ENCODE measurements around the gene CHAF1B.
A peak's percentile ranks its signal among the peaks of the same experiment; 100 is the strongest.

The CHAF1B gene

GRCh38 chr21:36411301-36411700, 26.1 kb downstream of the CHAF1B start:
- no peak overlapping the region for H2AK5ac ChIP-seq (ENCODE audit: low read depth, low read length)
- no peak overlapping the region for H2BK5ac ChIP-seq (ENCODE audit: low read length)
- H3K18ac ChIP-seq (ENCODE audit: low read length) = no peak overlapping the region
- H2BK15ac ChIP-seq (ENCODE audit: low read length) = no peak overlapping the region
- H3K9me3 ChIP-seq (replicated peaks in 1 of 2; ENCODE audit: control insufficient read depth in 2 of 2, insufficient read depth in 1 of 2, low read depth in 1 of 2, low read length in 2 of 2) = no peaks in the 10 kb centered on the region
- no peak overlapping the region for H2AFZ ChIP-seq (ENCODE audit: low read length)
- no peaks in the 10 kb centered on the region for H3K79me1 ChIP-seq (ENCODE audit: low read depth, low read length)
- no peak for DNase-seq (ENCODE audit: low spot score)
- H3K9ac ChIP-seq (ENCODE audit: low read depth, low read length, poor library complexity) = no peak overlapping the region
- H2BK120ac ChIP-seq (ENCODE audit: low read depth, low read length) = no peak overlapping the region
- no peak overlapping the region for H4K91ac ChIP-seq (ENCODE audit: low read depth, low read length, poor library complexity)
- H3K4me3 ChIP-seq (ENCODE audit: low read length in 2 of 2) = no peak overlapping the region
- H3K4ac ChIP-seq (ENCODE audit: low read length) = no peak overlapping the region
- no peak overlapping the region for H2BK12ac ChIP-seq (ENCODE audit: low read length)
- no peak overlapping the region for H3K14ac ChIP-seq (ENCODE audit: low read length)
- WGBS, 2 donors (ENCODE audit: extremely low coverage in 2 of 2, insufficient read length in 2 of 2, insufficient replicate concordance in 1 of 2) = no CpG with 5 or more reads among the region's 10 CpGs
- peaks cover 37 to 93% of the 10 kb centered on the region in 2 donors for H3K36me3 ChIP-seq (replicated peaks in 1 of 2; ENCODE audit: control insufficient read depth in 2 of 2, insufficient read depth in 2 of 2, low read length in 2 of 2)
- H4K8ac ChIP-seq (ENCODE audit: low read depth, low read length) = no peak overlapping the region
- no peak overlapping the region for H3K27ac ChIP-seq (replicated peaks; ENCODE audit: low read length)
- H3K4me1 ChIP-seq (ENCODE audit: control insufficient read depth in 2 of 2, insufficient read depth in 1 of 2, low read depth in 1 of 2, low read length in 2 of 2) = no peaks in the 10 kb centered on the region
- no peak overlapping the region for H3K4me2 ChIP-seq (ENCODE audit: insufficient read depth, low read length, poor library complexity, severe bottlenecking)
- H3K27me3 ChIP-seq (ENCODE audit: control insufficient read depth in 3 of 3, insufficient read depth in 3 of 3, low read depth in 1 of 3, low read length in 3 of 3) = no peaks in the 10 kb centered on the region
- no peak overlapping the region for H3K23ac ChIP-seq (ENCODE audit: low read depth, low read length, poor library complexity)

GRCh38 chr21:36412916-36413315, 27.7 kb downstream of the CHAF1B start:
- Histone ChIP-seq H3K14ac (ENCODE audit: low read length) (no peak overlapping the region), H3K4ac (ENCODE audit: low read length) (no peak overlapping the region), H3K4me3 (ENCODE audit: low read length in 2 of 2) (no peak overlapping the region), H3K23ac (ENCODE audit: low read depth, low read length, poor library complexity) (no peak overlapping the region), H2BK5ac (ENCODE audit: low read length) (no peak overlapping the region), H2AK5ac (ENCODE audit: low read depth, low read length) (no peak overlapping the region), H3K9me3 (replicated peaks in 1 of 2; ENCODE audit: control insufficient read depth in 2 of 2, insufficient read depth in 1 of 2, low read depth in 1 of 2, low read length in 2 of 2) (no peaks in the 10 kb centered on the region), H3K27ac (replicated peaks; ENCODE audit: low read length) (no peak overlapping the region), H3K9ac (ENCODE audit: low read depth, low read length, poor library complexity) (no peak overlapping the region), H2BK12ac (ENCODE audit: low read length) (no peak overlapping the region), H3K4me1 (ENCODE audit: control insufficient read depth in 2 of 2, insufficient read depth in 1 of 2, low read depth in 1 of 2, low read length in 2 of 2) (no peaks in the 10 kb centered on the region), H4K91ac (ENCODE audit: low read depth, low read length, poor library complexity) (no peak overlapping the region), H2AFZ (ENCODE audit: low read length) (no peak overlapping the region), H2BK15ac (ENCODE audit: low read length) (no peak overlapping the region), H4K8ac (ENCODE audit: low read depth, low read length) (no peak overlapping the region), H2BK120ac (ENCODE audit: low read depth, low read length) (no peak overlapping the region), H3K18ac (ENCODE audit: low read length) (no peak overlapping the region), H3K27me3 (ENCODE audit: control insufficient read depth in 3 of 3, insufficient read depth in 3 of 3, low read depth in 1 of 3, low read length in 3 of 3) (no peaks in the 10 kb centered on the region), H3K4me2 (ENCODE audit: insufficient read depth, low read length, poor library complexity, severe bottlenecking) (no peak overlapping the region), H3K79me1 (ENCODE audit: low read depth, low read length) (no peaks in the 10 kb centered on the region), H3K36me3 (replicated peaks in 1 of 2; ENCODE audit: control insufficient read depth in 2 of 2, insufficient read depth in 2 of 2, low read length in 2 of 2) (peaks cover 37 to 97% of the 10 kb centered on the region in 2 donors)
- no CpG with 5 or more reads among the region's 11 CpGs for WGBS, 2 donors (ENCODE audit: extremely low coverage in 2 of 2, insufficient read length in 2 of 2, insufficient replicate concordance in 1 of 2)
- DNase-seq (ENCODE audit: low spot score) = no peak

- Histone ChIP-seq H2AK5ac (ENCODE audit: low read depth, low read length) (no peak overlapping the region), H3K9me3 (replicated peaks in 1 of 2; ENCODE audit: control insufficient read depth in 2 of 2, insufficient read depth in 1 of 2, low read depth in 1 of 2, low read length in 2 of 2) (no peaks in the 10 kb centered on the region), H2BK12ac (ENCODE audit: low read length) (no peak overlapping the region), H3K4me3 (ENCODE audit: low read length in 2 of 2) (no peak overlapping the region), H4K8ac (ENCODE audit: low read depth, low read length) (no peak overlapping the region), H3K4ac (ENCODE audit: low read length) (no peak overlapping the region), H3K4me1 (ENCODE audit: control insufficient read depth in 2 of 2, insufficient read depth in 1 of 2, low read depth in 1 of 2, low read length in 2 of 2) (no peaks in the 10 kb centered on the region), H2BK5ac (ENCODE audit: low read length) (no peak overlapping the region), H4K91ac (ENCODE audit: low read depth, low read length, poor library complexity) (no peak overlapping the region), H3K18ac (ENCODE audit: low read length) (no peak overlapping the region), H3K36me3 (replicated peaks in 1 of 2; ENCODE audit: control insufficient read depth in 2 of 2, insufficient read depth in 2 of 2, low read length in 2 of 2) (peaks cover 37 to 90% of the 10 kb centered on the region in 2 donors), H2BK120ac (ENCODE audit: low read depth, low read length) (no peak overlapping the region), H2BK15ac (ENCODE audit: low read length) (no peak overlapping the region), H3K23ac (ENCODE audit: low read depth, low read length, poor library complexity) (no peak overlapping the region), H3K27me3 (ENCODE audit: control insufficient read depth in 3 of 3, insufficient read depth in 3 of 3, low read depth in 1 of 3, low read length in 3 of 3) (no peaks in the 10 kb centered on the region), H3K79me1 (ENCODE audit: low read depth, low read length) (no peaks in the 10 kb centered on the region), H2AFZ (ENCODE audit: low read length) (no peak overlapping the region), H3K27ac (replicated peaks; ENCODE audit: low read length) (no peak overlapping the region), H3K4me2 (ENCODE audit: insufficient read depth, low read length, poor library complexity, severe bottlenecking) (no peak overlapping the region), H3K14ac (ENCODE audit: low read length) (no peak overlapping the region), H3K9ac (ENCODE audit: low read depth, low read length, poor library complexity) (no peak overlapping the region)
- DNase-seq (ENCODE audit: low spot score) = no peak
- WGBS, 2 donors (ENCODE audit: extremely low coverage in 2 of 2, insufficient read length in 2 of 2, insufficient replicate concordance in 1 of 2) = no CpG with 5 or more reads among the region's 6 CpGs
These were observed 30.2 kb downstream of the CHAF1B start for GRCh38 chr21:36415375-36415774.

GRCh38 chr21:36419241-36419640, 34.0 kb downstream of the CHAF1B start:
- no peak overlapping the region for H3K14ac ChIP-seq (ENCODE audit: low read length)
- H2BK5ac ChIP-seq (ENCODE audit: low read length) = no peak overlapping the region

More at GRCh38 chr21:36419241-36419640, 34.0 kb downstream of the CHAF1B start:
- Histone ChIP-seq H3K36me3 (replicated peaks in 1 of 2; ENCODE audit: control insufficient read depth in 2 of 2, insufficient read depth in 2 of 2, low read length in 2 of 2) (peaks cover 13 to 59% of the 10 kb centered on the region in 2 donors), H3K27me3 (ENCODE audit: control insufficient read depth in 3 of 3, insufficient read depth in 3 of 3, low read depth in 1 of 3, low read length in 3 of 3) (no peaks in the 10 kb centered on the region), H4K91ac (ENCODE audit: low read depth, low read length, poor library complexity) (no peak overlapping the region), H3K9me3 (replicated peaks in 1 of 2; ENCODE audit: control insufficient read depth in 2 of 2, insufficient read depth in 1 of 2, low read depth in 1 of 2, low read length in 2 of 2) (no peaks in the 10 kb centered on the region), H3K18ac (ENCODE audit: low read length) (no peak overlapping the region), H3K9ac (ENCODE audit: low read depth, low read length, poor library complexity) (no peak overlapping the region), H3K4ac (ENCODE audit: low read length) (no peak overlapping the region), H3K79me1 (ENCODE audit: low read depth, low read length) (no peaks in the 10 kb centered on the region), H3K27ac (replicated peaks; ENCODE audit: low read length) (no peak overlapping the region), H3K4me2 (ENCODE audit: insufficient read depth, low read length, poor library complexity, severe bottlenecking) (no peak overlapping the region), H2BK15ac (ENCODE audit: low read length) (no peak overlapping the region), H2BK120ac (ENCODE audit: low read depth, low read length) (no peak overlapping the region), H2AK5ac (ENCODE audit: low read depth, low read length) (no peak overlapping the region), H4K8ac (ENCODE audit: low read depth, low read length) (no peak overlapping the region), H2BK12ac (ENCODE audit: low read length) (no peak overlapping the region), H3K23ac (ENCODE audit: low read depth, low read length, poor library complexity) (no peak overlapping the region), H3K4me3 (ENCODE audit: low read length in 2 of 2) (peak overlapping the region in 1 of 2 donors; percentile 27), H2AFZ (ENCODE audit: low read length) (no peak overlapping the region), H3K4me1 (ENCODE audit: control insufficient read depth in 2 of 2, insufficient read depth in 1 of 2, low read depth in 1 of 2, low read length in 2 of 2) (peaks cover 0 to 2% of the 10 kb centered on the region in 2 donors)
- DNase-seq (ENCODE audit: low spot score) = no peak
- WGBS, 2 donors (ENCODE audit: extremely low coverage in 2 of 2, insufficient read length in 2 of 2, insufficient replicate concordance in 1 of 2) = no CpG with 5 or more reads among the region's 14 CpGs

Measured in neuronal stem cell (in vitro differentiated cells).